HG03175 (cell line): ENCODE measurements around the gene KIAA0232.
"Not testable (repeated sequence)": the region's sequence is repeated elsewhere in the genome, so short reads cannot be mapped to it uniquely, and the experiment has no call there.

Experiments
- ATAC-seq: cut with Tn5 transposase; IDR thresholded peaks from one replicate; pipeline ENCODE4 v1.9.1; 2021; ENCODE audit warnings: mild to moderate bottlenecking, moderate library complexity; ENCODE audit not compliant: unreplicated experiment

The KIAA0232 gene

DNA sequence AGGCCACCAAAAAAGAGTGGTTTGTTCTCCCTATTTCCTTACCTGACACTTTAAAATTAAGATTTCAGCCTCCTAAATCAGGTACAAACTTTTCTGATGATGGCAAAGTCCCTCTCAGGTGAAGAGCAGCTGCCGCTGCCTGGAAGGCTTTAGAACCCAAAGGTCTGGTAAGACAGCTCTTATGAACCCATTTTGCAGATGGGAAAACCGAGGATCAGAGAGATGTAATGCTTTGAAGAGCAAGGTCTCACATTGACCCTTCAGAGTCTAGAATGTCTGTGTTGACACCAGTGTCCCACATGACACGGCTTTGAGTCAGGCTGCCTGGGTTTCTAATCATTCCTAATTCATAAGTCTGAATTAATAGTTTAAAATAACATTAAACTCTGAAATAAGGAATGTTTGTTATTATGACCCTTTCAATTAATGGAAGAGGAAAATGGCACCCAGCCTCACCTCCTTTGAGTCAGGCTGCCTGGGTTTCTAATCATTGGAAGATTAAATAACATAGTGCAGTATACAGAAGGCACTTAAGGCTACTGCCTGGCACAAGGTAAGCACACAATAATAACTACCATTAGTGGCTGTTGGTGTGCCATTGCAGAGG lies 27.9 kb upstream of the KIAA0232 start:
- no peak for ATAC-seq

DNA sequence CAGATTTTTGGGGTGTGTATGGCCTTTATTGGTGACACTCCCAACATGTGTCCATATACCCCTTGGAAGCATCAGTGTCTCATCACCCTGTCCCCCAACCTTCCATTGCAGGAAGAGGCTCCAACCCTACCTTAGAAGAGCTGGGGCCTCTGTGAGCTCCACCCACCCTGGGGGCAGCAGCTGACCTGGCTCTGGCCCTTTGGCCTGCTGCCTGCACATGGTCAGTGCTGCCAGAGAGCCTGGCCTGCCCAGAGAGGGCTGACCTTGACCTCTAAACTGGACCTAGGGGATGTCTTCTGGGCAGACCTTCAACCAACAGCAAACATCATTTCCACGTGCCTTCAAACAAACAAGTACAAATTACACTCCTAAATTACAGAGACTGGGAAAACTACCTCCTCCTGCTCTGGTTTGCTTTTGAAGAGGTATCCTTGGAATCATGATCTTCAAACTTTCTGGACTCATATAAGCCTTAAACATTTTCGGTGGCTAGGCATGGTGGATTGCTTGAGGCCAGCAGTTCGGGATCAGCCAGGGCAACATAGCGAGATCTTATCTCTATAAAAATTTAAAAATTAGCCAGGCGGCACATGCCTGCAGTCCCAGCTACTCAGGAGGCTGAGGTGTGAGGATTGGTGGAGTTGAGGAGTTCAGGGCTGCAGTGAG lies 27.3 kb upstream of the KIAA0232 start:
- ATAC-seq = no peak

DNA sequence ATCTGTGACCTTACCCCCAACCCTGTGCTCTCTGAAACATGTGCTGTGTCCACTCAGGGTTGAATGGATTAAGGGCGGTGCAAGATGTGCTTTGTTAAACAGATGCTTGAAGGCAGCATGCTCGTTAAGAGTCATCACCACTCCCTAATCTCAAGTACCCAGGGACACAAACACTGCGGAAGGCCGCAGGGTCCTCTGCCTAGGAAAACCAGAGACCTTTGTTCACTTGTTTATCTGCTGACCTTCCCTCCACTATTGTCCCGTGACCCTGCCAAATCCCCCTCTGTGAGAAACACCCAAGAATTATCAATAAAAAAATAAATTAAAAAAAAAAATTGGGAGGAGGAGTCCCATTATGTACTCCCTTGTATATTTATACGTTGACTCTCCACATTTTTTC lies 26.2 kb upstream of the KIAA0232 start:
- ATAC-seq = not testable (repeated sequence)

DNA sequence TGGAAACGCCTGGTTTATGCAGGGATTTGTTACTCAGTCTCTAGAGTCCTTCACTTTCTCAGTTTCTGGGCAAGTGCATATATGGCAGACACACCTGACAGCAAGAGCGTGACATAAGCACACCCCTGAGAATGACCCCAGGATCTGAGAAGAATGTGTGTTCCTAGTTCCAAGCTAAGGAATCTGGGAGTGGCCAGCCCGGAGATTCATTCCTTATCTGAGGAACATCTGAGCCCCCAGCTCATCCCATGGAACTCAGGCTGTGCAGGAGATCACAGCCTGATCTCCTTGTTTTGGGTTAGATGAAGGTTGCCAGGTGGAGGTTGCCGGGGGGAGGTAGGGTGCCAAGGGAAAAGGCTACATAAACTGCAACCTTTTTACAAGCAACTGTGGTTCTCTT lies 23.8 kb upstream of the KIAA0232 start:
- ATAC-seq = no peak

DNA sequence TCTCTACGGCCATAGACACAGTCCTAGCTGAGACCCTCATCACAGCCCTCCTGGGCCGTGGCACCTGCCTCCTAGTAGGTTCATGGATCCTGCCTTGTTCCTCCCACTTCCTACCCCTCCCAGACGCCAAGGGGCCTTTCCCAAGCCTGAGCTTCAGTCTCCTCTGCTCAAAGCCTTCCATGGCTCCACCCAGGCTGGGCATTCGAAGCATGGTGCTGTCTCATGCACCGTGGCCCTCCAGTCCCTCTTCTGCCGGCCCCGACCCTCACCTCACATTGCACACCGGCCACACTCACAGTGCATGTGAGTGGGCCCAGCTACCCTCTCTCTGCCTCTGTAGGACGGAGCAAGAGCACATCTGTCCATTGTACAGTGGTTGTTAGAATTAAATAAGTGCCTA lies 21.7 kb upstream of the KIAA0232 start:
- no peak for ATAC-seq

DNA sequence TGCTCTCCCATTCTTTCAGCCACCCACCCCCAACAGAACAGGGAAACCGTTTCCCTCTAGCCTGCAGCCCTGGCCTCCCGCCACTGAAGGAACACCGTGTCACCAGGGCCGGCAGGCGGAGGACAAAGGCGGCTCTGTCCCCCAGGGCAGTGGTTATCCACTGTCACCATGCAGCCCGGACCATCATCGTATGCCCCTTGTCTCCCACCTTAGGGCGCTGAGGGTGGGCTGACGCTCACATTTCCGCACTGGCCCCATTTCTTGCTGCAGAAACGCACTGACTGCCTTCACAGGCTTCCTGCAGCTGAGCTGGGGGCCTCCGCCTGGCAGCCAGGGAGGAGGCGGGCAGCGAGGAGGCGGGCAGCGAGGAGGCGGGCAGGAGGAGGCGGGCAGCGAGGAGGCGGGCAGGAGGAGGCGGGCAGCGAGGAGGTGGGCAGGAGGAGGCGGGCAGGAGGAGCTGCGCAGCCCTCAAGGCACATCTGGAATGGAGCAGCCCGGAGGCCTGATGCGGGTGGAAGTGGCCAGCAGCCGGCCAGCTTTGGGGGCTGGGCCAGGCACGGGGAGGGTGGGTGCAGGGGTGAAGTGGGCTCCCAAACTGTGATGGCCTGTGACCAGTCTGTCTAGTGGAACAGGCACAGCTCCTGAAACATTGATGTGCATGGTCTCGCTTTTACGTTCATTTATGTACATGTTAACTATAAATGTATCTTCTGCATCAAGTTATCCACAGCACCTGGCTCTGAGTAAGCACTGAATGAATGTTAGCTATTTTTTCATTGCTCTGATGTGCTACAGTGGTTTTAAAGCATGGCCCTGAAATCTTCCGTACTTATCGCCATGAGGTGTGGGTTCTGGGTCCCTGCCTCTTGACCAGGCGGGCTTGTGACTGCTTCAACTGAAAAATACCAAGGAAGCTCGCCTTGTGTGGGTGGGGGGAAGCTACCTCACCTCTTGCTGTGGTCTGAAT lies 20.6 kb upstream of the KIAA0232 start:
- no peak for ATAC-seq

DNA sequence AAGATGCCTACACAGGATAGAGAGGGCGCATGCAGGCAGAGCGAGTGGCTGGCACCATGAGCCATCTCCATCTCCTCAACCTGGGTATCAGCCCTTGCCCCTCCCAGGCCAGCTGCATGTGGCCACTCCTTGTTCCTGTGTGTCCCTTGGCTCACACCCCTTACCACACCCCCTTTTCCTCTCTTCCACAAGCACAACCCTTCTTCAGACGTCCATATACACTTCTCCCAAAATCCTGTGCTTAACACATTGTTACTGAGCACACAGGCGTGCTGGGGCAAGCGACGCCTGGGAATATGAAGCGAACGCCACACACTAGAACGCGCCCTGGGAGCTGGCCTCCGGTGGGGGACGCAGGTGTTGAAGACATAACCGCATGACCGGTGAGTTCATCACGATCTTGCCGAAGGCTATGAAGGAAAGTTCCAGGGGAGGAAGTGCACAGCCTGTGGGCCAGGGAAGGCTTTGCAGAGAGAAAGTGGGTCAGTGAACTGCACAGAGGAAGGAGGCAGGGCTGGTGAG lies 19.1 kb upstream of the KIAA0232 start:
- no peak for ATAC-seq

DNA sequence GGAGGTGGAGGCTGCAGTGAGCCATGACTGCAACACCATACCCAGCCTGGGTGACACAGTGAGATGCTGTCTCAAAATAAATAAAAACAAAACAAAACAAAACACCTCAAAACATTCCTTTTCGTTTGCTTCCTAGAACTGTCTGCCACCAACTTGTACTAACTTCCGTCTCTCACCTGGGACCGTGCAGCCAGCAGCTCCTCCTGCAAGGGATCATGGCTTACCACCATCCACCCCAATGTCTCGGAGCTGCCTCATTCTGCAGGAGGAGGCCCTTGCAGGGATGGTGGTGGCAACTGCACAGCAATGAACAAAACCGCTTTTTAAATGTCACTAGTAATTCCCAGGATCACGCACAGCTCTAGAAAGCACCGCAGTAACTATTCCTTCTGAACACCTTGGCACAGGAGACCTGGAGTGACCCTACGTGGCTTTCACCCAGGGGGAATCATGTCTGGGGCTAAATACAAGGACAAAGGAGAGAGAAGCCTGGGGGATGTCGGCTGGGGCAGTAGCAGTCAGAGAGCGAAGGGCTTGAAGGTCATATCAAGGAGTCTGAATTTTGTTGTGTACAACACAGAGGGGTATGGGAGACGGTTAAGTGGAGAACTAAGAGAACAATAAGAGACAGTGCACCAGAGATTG lies 17.4 kb upstream of the KIAA0232 start:
- no peak for ATAC-seq

DNA sequence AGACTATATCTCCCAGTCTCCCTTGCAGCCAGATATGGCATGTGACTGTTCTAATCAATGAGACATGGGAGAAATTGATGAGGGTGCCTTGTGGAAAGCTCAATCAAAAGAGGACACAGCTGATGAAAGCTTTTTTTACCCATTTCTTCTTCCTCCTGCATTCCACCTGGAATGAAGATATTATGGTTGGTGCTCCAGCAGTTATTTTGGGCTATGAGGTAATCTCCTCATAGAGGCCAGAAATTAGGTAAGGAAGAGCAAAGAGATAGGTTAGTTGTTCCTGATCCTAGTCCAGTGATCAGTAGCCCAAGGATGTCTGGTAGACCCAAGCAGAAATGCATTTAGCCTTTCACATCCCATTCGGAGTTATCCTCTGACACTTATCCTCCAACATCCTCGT lies 16.8 kb upstream of the KIAA0232 start:
- ATAC-seq = no peak

DNA sequence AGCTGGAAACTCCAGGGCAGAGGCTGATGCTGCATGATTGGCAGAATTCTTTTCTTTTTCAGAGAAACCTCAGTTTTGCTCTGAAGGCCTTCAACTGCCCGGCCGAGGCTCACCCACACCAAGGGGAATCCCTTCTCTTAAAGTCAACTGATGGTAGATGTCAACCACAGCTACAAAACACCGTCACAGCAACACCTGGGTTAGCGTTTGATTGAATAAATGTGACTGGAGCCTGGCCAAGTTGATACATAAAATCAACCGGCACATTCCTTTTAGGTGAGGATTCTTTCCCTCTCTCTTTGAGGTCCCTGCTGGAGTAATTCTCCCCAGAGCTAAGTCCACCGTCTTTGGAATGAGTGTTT lies 15.2 kb upstream of the KIAA0232 start:
- ATAC-seq = no peak

DNA sequence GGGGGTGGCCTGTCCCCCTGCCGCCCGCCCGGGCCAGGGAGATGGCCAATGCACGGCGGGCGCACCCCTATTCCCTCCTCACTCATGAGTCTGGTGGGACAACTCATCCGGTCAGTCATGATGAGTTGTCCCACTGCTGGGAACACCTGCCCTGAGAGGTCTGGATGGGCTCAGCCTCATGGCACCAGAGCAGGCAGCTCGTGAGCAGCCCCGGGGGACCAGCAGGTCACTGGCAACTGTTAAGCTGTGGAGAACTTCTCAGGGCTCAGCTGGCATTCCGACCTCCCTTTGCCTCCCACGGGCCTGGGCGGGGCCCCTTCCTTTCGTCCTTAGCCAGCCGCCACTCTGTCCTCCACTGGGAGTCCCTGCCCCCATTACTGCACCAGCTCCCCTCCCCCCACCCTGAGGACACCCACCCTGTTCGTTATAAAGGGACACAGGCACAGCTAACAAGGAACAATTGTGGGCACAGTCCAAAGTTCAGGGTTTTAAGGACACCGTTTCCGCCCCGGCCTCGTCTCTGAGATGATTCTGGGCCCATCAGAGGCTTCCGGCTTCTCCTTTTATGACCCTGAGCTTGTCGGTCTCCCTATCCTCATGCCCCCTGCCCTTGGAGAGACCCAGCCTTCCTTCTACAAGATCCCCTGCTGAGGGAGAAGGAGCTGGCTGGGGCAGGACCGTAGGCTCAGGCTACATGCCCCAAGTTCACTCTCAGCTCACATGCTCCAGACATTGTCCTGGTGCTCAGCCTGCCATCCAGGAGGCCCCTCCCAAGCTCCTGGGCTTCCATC lies 14.6 kb upstream of the KIAA0232 start:
- ATAC-seq = no peak

DNA sequence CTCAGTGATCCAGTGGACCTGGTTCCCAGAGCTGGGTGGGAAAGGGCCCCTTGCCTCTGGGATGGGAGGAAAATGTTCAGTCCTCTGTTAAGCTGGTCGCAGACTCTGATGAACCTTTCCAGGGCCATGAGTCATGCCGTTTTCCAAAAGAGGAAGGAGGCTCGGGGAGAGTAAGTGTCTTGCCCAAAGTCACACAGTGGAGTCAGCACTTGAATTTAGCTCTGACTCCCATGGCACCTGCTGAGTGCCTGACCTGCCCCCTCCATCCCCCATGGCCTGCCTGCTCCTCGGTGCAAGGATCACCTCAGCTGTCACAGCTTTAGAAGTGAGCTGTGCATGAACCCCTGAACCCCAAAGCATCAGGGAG lies 14.0 kb upstream of the KIAA0232 start:
- no peak for ATAC-seq

DNA sequence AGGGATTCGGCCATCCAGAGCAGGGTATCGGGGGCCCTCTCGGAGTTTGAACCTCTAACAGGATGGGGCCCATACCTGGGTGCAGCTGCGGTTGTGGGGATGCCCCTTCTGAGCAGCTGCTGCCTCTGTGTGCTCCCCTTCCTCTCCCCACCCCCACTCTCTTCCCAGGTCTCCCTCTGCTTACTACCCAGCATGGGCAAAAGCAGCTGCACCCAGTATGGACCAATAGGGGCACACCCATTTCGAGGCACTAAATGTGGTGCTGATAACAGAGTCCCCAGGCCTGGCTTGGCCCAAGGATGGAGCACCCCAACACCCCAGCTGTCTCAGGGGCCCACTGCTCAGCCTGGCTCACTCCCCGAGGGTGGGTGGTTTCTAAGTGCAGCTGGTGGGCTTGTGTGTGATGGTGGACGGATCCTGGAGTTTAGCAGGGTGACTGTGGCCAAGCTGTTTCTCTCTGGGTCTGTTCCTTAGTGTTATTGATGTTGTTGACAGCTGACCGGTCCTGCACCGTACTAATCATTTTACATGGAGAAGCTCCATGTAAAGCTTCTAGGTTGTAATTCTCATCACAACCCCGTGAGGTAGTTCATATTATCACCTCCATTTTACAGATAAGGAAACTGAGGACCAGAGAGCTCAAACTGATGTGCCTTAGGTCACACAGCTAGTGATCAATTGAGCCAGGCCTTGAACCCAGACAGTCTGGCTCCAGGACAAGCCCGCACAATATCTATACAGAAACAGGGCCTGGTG lies 13.1 kb upstream of the KIAA0232 start:
- no peak for ATAC-seq

DNA sequence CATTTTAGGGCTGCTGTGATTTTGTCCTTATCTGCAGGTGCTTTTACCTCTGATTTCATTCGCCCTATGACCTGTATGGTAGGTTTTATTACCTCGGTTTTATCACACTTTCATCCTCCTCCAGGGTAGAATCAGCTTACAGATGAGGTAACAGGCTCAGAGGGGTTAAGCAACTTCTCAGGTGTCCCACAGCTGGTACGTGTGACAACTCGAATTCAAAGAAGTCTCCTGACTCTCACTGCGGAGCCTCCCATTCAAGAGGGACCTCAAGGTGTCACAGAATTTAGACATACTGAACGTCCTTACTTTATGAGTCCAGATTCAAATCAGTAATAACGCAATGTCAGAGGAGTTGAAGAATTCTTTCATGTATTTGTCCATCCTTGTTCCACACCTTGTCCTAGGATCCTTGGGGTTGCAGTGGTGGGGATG lies 12.5 kb upstream of the KIAA0232 start:
- no peak for ATAC-seq

DNA sequence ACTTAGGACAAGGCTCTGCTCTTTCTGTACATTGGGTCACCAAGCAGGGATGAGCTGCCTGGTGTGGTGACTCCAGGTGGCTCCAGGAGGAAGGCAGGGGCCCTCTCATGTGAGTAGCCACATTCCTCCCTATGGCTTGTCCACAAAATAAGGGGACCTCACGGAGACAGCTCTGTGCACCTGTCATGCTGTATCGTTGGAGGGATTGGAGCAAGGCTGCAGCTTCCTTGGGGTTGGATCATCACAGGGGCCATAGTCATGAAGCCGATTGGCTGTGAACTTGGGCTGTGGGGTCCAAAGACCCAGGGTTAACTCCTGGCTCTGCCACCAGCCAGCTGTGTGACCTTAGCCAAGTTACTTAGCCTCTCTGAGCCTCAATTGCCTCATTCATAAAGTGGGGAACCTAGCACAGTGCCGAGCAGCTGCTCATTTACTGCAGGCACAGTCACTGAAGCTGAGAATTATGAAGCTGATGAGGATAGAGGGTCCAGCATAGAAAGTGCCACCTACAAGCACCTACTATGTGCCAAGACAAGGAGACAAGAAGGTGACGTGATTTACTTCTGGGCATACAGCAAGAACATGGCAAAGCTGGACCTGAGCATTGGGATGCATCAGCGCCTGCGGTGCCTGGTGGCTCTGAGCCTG lies 11.8 kb upstream of the KIAA0232 start:
- no peak for ATAC-seq

DNA sequence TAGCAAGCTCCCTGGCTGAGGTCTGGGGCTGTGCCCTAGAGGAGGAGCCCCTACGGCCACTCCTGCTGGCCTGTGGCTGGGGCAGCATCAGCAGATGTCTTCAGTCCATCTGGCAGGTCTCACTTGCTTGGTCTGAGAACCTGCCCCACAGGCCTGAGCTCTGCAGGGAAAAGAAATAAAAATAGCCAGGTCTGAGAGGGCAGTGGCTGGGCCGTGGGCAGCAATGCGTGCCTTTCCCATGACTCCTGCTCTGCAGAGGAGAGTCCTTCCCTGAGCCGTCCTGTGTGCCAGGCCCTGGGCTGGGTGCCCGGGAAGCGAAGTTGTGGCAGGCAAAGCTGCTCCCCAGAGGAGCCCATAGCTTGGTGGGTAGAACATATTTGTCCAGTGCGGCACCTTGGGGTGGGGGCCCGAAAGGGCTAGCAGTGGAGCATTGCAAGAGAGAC lies 11.3 kb upstream of the KIAA0232 start:
- ATAC-seq = no peak

DNA sequence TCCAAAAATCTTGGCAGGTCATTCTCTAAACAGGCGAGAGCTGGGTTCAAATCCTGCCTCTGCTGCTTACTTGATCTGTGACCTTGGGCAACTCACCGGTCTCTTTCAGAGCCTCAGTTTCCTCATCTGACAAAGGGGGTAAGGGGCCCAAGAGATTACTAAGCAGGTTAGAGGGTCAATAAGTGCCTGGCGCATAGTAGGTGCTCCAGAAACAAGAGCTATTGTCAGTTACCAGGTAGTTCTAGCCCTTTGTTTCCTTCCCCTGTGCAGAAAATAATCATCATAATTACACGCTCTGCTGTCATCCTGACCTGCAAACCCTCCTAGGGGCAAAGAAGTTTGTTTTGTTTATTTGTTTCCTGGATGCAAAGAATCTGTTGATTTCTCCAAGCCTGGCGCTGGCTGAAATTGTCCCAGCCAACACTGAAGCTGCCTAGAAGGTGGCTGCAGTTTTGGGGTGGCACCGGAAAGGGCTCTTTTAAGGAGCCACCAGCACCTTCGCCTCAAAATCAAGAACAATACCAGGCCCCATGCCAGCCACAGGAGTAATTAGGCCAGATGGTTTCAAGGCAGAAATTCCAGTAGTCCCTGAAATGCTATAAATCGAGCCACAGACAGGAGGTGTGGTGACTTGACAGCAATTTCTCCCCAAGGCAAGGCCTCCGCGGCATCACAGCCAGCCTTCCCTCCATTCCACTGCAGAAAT lies 10.2 kb upstream of the KIAA0232 start:
- ATAC-seq = no peak

DNA sequence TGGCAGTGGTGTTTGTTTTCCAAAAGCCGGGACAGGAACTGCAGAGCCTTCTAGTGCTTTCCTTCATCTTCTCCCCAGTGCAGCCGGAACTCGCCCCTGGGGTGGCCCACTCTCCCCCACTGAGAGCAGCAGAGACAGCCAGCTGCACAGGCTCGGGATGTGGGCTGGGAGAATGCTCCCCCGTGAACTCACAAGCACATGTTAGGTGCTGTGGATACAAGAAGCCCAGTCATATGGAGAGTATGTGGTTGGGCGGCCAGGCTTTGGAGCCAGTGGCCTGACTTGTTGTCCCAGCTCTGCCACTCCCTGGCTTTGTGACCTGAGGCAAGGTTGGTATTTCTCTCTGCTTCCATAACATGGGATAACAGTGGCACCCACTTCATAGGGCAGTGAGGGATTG lies 9.4 kb upstream of the KIAA0232 start:
- no peak for ATAC-seq
